HG03060 (cell line): ENCODE results near the gene SEC16A.

Experiments
- ATAC-seq: cut with Tn5 transposase; IDR thresholded peaks from one replicate; pipeline ENCODE4 v1.9.1; 2021; ENCODE audit warnings: low read depth, moderate number of reproducible peaks; ENCODE audit not compliant: unreplicated experiment

The SEC16A gene

GRCh38 chr9:136505406-136506403 is 22.9 kb upstream of the SEC16A start:
- ATAC-seq = no peak

GRCh38 chr9:136504512-136505348 is 21.9 kb upstream of the SEC16A start:
- no peak for ATAC-seq

GRCh38 chr9:136502940-136503550 is 20.2 kb upstream of the SEC16A start:
- ATAC-seq = no peak

- ATAC-seq = no peak
Measured at GRCh38 chr9:136502196-136502595, 19.4 kb upstream of the SEC16A start.

- ATAC-seq = no peak
Measured at GRCh38 chr9:136501686-136502085, 18.8 kb upstream of the SEC16A start.

- ATAC-seq = no peak
Measured at GRCh38 chr9:136499935-136500910, 17.4 kb upstream of the SEC16A start.

- ATAC-seq = no peak
Measured at GRCh38 chr9:136499071-136499934, 16.5 kb upstream of the SEC16A start.

- ATAC-seq = no peak
Measured at GRCh38 chr9:136497916-136498695, 15.3 kb upstream of the SEC16A start.

GRCh38 chr9:136496801-136497620 is 14.2 kb upstream of the SEC16A start:
- no peak for ATAC-seq

GRCh38 chr9:136496181-136496580 is 13.3 kb upstream of the SEC16A start:
- no peak for ATAC-seq

- ATAC-seq = no peak
Measured at GRCh38 chr9:136495238-136495800, 12.5 kb upstream of the SEC16A start.

GRCh38 chr9:136494531-136495215 is 11.8 kb upstream of the SEC16A start:
- ATAC-seq = no peak

- ATAC-seq = no peak
Measured at GRCh38 chr9:136494012-136494411, 11.2 kb upstream of the SEC16A start.

GRCh38 chr9:136493567-136493971 is 10.7 kb upstream of the SEC16A start:
- ATAC-seq = no peak

- no peak for ATAC-seq
Measured at GRCh38 chr9:136492978-136493522, 10.2 kb upstream of the SEC16A start.

- ATAC-seq = no peak
Measured at GRCh38 chr9:136489731-136490130, 6.9 kb upstream of the SEC16A start.
